DMS153 treated with DMSO at 0.1 percent for 48 hours (cell line): ENCODE data around the gene SFXN1.

ENCODE experiments used
- DNase-seq: peaks from one replicate; lab custom pipeline; 2025; ENCODE audit not compliant: unreplicated experiment; lab: John Stamatoyannopoulos, UW

SFXN1 gene

DNA sequence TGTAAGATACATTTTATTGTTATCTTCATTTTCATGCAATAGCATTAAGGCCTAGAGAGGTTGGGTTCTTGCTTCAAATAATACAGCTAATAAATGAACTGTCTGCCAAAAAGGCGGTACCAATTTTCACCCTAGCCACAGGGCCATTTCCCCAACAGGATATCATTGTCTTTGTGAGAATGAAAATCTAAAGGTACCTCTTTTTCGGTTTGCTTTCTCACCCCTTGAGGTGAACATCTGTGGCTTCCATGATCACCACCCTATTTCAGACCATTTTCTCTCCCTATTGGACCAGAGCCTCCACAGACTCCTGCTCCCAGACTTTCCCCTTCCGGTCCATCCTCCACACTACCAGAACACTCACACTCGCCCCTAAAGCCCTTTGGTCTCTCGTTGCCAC lies 60.2 kb downstream of the SFXN1 start:
- DNase-seq, result no peak

- no peak for DNase-seq
Observed at GRCh38 chr5:175539936-175540335, 61.6 kb downstream of the SFXN1 start.

DNA sequence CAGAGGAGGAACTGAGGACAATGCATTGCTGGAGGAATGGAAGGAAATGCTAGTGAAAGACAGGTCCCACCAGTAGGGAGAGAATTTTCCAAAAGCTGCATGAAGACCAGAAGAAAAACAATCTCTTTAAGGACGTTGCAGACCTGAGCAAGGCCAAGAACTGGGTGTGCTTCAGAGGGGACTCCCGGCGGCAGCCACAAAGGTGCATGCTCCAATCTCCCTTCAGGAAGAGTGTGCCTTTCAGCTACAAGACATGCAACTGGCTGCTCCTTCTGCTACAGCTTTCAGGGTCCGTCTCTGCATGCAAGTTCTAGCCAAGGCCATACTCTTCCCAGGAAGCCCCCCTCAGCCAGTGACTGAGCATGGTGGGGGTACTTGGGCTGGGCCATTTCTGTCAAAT lies 62.9 kb downstream of the SFXN1 start:
- no peak for DNase-seq

DNA sequence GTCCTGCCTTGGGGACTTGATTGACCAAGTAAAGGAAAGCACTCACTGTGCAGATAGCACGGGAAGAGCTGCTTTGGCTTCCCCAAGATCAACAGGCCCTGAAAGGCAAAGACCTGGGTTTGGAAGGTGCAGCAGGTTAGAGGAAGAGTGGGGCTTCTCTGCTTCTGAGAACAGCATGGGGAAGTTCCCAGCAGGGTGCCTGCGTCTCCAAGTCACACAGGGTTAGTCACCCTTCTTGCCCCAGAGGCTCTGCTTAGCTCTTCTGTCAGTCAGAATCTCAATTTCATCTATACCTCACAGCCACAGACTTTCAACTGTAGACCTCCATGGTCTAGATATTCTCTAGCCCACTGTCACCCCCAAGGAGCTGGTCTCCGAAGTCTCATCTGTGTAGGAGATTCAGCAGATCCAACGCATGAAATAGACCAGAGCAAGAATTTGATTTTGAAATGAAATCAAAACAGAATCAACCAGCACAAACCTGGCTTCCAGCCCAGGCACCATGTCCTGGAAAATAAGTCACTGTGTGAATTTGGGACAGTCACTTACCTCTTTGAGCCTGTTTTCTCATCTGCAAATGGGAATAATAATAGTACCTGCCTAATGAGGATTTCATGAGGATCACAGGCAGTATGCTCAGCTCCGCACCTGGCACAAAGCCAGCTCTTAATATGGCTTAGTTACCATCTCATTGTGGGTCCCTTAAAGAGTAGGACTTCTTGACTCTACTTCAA lies 64.0 kb downstream of the SFXN1 start:
- no peak for DNase-seq

- no peak for DNase-seq
Observed at GRCh38 chr5:175542966-175543235, 64.5 kb downstream of the SFXN1 start.

- no peak for DNase-seq
Observed at GRCh38 chr5:175544108-175544511, 65.8 kb downstream of the SFXN1 start.

DNA sequence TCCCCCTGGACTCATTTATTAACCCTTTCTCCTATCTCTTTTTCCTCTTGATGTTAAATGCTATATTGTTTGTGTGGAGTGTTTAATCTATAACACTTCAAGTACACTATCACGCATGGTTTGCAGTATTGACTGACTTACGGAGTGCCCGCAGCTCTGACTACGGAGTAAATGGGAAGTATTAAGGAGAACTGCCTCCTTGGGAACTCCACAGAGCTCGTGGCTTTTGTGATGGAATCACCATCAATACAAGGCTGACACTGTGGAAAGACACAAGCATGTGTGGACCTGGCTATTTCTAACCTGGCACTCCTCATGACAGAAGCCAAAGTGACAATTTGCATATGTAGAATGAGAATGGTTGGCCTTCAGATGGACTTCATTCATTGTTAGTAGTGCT lies 66.2 kb downstream of the SFXN1 start:
- no peak for DNase-seq

GRCh38 chr5:175547842-175548241 lies 69.5 kb downstream of the SFXN1 start:
- DNase-seq, result no peak

DNA sequence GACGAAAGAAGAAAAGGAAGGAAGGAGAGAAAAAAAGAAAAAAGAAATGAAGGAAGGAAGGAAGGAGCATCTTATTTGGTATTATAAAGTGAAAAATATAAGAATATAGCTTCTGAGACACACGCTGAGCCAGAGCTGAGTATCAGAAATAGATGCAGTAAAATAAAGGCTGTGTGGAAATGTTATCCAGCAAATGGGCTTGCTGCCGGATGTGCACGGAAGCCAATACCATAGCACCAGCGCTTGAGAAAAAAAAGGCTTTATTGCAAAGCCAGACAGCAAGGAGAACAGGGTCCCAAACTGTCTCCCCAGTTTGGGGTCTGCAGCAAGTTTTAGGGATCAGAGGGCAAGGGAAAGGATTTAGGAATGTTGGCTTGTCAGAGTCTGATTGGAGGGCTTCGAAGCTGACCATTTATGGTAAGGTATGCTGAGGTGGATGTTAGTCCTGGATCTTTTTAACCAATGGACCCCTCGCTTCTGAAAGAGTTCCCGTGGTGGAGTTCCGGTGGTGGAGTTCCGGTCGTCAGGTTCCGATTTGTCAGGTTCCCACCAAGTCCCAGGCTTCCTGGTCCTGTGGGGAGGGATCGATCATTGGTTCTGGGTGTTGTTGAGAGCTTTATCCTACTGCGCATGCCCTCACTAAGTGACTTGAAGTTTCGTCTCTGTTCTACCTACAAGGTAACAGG lies 70.4 kb downstream of the SFXN1 start:
- no peak for DNase-seq

DNA sequence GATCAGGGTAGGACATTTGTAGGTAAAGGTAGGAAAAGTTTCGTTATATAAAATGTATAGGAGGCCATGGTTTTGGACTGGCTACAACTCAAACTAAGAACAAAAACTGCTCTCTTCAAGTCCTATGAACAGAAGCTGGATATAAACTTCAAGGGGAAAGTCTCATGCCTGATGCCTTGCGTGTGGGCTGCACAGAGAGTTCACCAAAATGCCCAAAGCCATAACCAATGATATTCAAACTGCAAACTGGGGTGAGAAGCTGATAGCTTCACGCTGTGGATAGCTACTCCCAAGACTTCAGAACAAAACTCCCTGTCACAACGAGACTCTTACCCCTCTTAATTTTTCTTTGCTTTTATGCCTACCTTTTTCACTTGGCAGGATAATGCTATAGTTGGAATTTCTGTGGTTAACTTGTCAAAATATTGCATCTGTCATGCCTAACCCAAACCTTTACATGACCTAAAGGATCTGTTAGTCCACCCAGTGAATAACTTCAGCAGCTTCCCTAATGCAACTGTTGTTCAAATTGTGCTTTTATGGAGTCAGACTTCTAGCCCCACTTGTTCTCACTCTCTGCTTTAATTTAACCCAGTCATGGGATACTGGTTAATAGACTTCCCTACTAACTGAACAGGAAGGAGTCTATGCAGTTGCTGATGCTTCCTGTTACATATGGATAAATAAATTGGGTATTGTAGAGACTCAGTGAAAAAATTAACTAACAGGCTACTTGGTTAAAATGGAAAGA lies 71.9 kb downstream of the SFXN1 start:
- no peak for DNase-seq

DNA sequence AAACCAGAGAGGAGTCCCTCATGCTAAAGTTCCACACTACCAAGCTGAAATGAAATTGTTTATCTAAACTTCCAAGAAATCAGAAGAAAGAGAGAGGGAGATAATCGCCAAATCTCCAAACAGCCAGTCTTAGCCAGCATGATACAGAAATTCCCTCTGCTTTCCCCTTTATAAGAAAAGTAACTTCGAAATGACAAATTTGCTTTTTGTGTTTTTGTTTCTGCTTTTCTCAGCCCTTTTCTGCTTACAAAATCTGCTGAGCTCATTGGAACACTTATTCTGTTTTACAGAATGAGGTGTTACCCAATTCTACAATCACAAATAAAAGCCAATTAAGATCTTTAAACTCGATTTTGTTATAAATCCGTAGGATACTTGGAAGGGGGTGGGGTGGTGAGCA lies 72.9 kb downstream of the SFXN1 start:
- DNase-seq, result no peak

DNA sequence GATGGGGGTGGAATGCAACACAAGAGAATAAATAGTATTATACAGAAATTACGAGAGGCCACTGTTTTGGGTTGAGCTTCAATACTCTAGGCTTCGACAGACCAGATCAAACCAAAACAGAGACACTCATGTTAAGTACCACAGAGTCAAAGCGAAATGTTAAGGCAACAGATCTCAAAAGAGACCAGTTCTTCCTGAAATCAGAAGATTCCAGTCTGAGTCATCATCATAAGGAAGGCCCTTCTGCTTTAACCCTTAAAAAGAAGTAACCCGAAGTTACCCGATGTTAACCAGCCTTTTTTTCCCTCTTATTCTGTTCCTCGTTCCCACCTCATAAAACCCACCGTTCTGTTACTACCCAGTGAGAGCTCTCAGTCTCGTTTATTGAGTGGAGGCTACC lies 75.9 kb downstream of the SFXN1 start:
- DNase-seq, result no peak

GRCh38 chr5:175555168-175555785 lies 76.9 kb downstream of the SFXN1 start:
- DNase-seq, result no peak

GRCh38 chr5:175556794-175557193 lies 78.4 kb downstream of the SFXN1 start:
- DNase-seq, result no peak

GRCh38 chr5:175557778-175558177 lies 79.4 kb downstream of the SFXN1 start:
- DNase-seq, result no peak

DNA sequence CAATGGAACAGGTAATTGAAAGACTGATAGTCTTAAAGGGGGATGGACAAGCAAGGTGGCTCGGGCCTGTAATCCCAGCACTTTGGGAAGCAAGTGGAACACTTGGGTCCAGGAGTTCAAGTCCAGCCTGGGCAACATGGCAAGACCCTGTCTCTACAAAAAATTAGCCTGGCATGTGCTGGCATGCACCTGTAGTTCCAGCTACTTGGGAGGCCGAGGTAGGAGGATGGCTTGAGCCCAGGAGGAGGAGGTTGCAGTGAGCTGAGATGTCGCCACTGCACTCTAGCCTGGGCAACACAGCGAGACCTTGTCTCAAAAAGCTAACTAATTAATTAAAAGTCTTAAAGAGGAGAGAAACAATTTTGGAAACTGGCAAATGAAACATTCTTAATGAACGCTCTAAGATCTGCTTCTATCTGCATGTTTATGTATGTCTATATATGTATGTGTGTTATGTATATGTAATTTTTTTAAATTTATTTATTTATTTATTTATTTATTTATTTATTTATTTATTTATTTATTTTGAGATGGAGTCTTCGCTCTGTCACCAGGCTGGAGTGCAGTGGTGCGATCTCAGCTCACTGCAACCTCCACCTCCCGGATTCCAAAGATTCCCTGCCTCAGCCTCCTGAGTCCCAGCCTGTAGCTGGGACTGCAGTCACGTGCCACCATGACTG lies 80.6 kb downstream of the SFXN1 start:
- no peak for DNase-seq

GRCh38 chr5:175560011-175560410 lies 81.7 kb downstream of the SFXN1 start:
- no peak for DNase-seq

- no peak for DNase-seq
Observed at GRCh38 chr5:175561085-175561484, 82.7 kb downstream of the SFXN1 start.

GRCh38 chr5:175564716-175565115 lies 86.4 kb downstream of the SFXN1 start:
- DNase-seq, result no peak

DNA sequence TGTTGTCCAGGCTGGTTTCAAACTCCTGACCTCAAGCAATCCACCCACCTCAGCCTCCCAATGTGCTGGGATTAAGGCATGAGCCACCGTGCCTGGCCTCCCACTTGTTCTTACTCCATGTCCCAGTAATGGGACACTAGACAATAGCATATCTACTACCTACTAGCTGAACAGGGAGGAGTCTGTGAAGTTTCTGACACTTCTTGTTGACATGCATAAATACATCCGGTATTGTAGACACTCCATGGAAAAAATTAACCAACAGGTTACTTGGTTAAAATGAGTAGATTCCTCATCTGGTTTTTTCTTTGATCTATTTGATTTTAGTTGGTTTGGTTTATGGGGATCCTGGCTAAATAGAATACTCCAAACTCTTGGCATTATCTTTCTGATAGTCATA lies 88.3 kb downstream of the SFXN1 start:
- no peak for DNase-seq

DNA sequence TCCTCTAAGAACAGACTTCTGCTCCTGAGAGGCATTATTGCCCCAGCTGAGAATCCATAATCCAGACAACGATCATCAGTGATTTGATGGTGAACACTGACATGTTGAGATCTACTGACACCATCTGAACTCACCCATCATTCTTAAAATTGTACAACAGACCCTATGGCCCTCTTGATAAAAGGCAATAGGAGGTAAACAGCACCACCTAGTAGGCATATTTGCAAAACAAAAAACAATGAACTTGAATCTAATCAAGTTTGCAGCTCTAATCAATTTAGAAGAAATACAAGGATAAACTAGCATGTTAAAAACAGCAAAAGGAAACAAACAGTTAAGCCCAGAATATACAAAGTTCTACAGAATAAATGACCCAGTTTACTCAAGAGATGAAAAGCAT lies 89.6 kb downstream of the SFXN1 start:
- DNase-seq, result no peak
